ENCODE measurements around the gene SLF2. TPM values are rescaled to one million over a fixed set of nuclear protein-coding genes. Genes with fewer than 3 reads are reported as not detected.
A peak's percentile ranks its signal among the peaks of the same experiment; 100 is the strongest.

Gene SLF2
- total RNA-seq, 1 donor from 2014 or later, result 20.3 TPM

DNA sequence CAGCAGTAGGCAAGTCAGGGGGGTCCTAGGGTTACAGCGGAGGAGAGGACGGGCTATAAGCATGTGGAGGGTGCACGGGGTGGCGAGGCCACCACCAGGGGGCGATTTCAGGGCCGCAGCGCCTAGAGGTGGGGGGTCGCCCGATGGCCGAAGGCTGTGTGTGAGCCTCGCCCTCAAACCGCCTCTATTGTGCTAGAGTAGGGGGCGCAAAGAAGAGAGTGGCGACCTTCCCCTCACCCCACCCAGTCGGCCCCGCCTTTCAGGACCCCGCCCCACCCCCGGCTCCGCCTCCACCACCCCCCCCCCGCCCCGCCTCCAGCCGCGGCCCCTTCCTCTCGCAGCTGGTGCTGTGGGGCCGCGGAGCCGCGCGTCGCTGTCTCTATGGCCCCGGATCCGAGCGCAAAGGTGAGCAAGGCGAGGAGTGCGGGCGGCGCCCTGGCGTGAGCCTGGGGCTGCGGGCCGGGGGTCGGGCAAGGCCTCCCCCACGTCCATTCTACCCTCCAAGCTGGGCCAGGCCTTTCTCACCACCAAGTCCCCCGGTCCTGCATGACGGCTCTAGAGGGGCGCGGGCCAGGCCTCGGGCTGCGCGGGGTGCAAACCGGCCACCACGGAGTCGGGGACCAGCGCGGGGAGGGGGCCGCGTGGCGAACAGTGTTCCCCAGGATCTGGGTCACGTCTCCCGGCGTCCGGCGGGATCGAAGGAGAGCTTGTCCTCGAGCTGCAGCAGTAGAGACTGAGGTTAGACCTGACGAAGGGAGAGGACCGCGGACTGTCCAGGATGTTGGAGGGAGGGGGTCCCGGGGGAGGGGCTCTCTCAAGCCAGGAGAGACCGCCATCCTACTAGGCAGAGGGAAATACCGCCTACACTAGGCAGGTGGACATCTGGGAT is 56.7 kb downstream of the SLF2 start, which contains the start of gene SEMA4G:
SEMA4G (plus strand) TSS at position 318 of the 889 bp plus-strand sequence. CDS start 3,409 bp downstream, outside the sequence.
- Histone ChIP-seq H3K9ac (ENCODE audit: low read length) (peak within 1 kb of the TSS; percentile 72), H3K9me3 (ENCODE audit: insufficient read depth, low read depth, low read length) (no peaks in the 10 kb centered on the region), H3K4me2 (ENCODE audit: low read length) (peak within 1 kb of the TSS; percentile 96), H3K4me3 (ENCODE audit: insufficient read depth, low read depth, low read length) (peak within 1 kb of the TSS; percentile 72), H3K27me3 (ENCODE audit: insufficient read depth, low read length) (no peaks in the 10 kb centered on the region), H3K79me2 (ENCODE audit: insufficient read depth, low read length) (no peaks in the 10 kb centered on the region), H3K4me1 (ENCODE audit: insufficient read depth, low read length) (peaks cover 8% of the 10 kb centered on the region), H4K20me1 (ENCODE audit: insufficient read depth, low read length) (no peaks in the 10 kb centered on the region), H3K27ac (ENCODE audit: low read depth, low read length) (no peak within 1 kb of the TSS), H2AFZ (ENCODE audit: low read depth, low read length) (peak within 1 kb of the TSS; percentile 88), H3K36me3 (ENCODE audit: insufficient read depth, low read length) (peaks cover 10% of the 10 kb centered on the region)
- no peak for FAIRE-seq
- H3K4me1 Mint-ChIP-seq (ENCODE audit: low read depth, unreplicated experiment), result peaks cover 10% of the 10 kb centered on the region
- no peaks in the 10 kb centered on the region for H3K9me3 Mint-ChIP-seq (ENCODE audit: unreplicated experiment)
- DNase-seq (ENCODE audit: low read depth), result no peak
- no peaks in the 10 kb centered on the region for H3K27me3 Mint-ChIP-seq (ENCODE audit: low read depth, unreplicated experiment)
- peak within 1 kb of the TSS; percentile 80 for H3K4me3 Mint-ChIP-seq (ENCODE audit: unreplicated experiment)
- TF ChIP-seq CTCF (IDR thresholded peaks at IDR 0.05; ENCODE audit: insufficient read depth, low read depth, low read length), result peak; percentile 48
- TF ChIP-seq EZH2 (IDR thresholded peaks at IDR 0.05; ENCODE audit: insufficient read depth, low read length), result peak; percentile 42
- H3K27ac Mint-ChIP-seq (ENCODE audit: unreplicated experiment), result no peak within 1 kb of the TSS
- H3K36me3 Mint-ChIP-seq (ENCODE audit: low read depth, unreplicated experiment), result no peaks in the 10 kb centered on the region

DNA sequence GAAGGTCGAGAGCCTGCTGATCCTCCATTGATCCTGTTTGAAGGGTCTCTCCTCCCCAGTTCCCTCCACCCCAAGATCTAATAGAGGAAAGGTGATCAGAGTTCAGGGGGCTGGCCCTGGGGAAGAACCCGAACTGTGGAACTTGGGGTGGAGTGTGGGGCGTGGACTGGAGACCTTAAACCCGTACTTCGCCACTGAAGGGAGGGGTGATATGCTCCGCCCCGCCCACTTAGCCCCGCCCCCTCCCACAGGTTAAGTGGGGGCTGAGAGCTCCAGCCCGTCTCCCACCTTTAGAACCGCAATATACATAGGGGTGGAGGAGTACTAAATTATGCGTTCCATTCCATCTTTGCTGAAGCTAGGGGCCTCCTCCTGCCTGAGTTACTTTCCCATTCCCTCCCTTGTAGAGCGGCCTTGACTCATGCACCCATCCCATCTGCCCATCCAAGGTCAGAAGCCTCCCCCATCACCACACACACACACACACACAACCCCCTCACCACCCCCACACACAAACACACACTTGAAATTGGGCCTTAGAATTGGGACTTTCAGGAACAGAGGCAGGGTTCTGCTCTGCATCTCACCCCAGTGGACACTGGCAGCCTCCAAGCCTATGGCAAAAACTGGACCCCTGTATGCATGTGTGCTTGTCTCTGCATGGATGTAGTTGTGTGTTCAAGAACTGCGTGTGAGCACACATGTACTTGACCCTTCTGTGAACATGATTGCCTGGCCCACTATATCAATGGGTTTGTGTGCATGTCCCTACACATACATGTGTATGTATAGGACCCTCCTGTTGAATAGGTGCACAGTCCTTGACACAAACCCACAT is 57.5 kb downstream of the SLF2 start:
- FAIRE-seq, result no peak
- Mint-ChIP-seq H3K36me3 (ENCODE audit: low read depth, unreplicated experiment) (no peaks in the 10 kb centered on the region), H3K4me1 (ENCODE audit: low read depth, unreplicated experiment) (peaks cover 10% of the 10 kb centered on the region), H3K4me3 (ENCODE audit: unreplicated experiment) (peak overlapping the region; percentile 77), H3K27ac (ENCODE audit: unreplicated experiment) (no peak overlapping the region), H3K9me3 (ENCODE audit: unreplicated experiment) (no peaks in the 10 kb centered on the region), H3K27me3 (ENCODE audit: low read depth, unreplicated experiment) (no peaks in the 10 kb centered on the region)
- Histone ChIP-seq H3K4me3 (ENCODE audit: insufficient read depth, low read depth, low read length) (no peak overlapping the region), H3K27ac (ENCODE audit: low read depth, low read length) (no peak overlapping the region), H3K36me3 (ENCODE audit: insufficient read depth, low read length) (peaks cover 6% of the 10 kb centered on the region), H3K4me2 (ENCODE audit: low read length) (peak overlapping the region; percentile 96), H2AFZ (ENCODE audit: low read depth, low read length) (peak overlapping the region; percentile 88), H3K9me3 (ENCODE audit: insufficient read depth, low read depth, low read length) (no peaks in the 10 kb centered on the region), H3K79me2 (ENCODE audit: insufficient read depth, low read length) (no peaks in the 10 kb centered on the region), H3K4me1 (ENCODE audit: insufficient read depth, low read length) (peaks cover 8% of the 10 kb centered on the region), H3K9ac (ENCODE audit: low read length) (peak overlapping the region; percentile 72), H3K27me3 (ENCODE audit: insufficient read depth, low read length) (no peaks in the 10 kb centered on the region), H4K20me1 (ENCODE audit: insufficient read depth, low read length) (no peaks in the 10 kb centered on the region)
- TF ChIP-seq CTCF (IDR thresholded peaks at IDR 0.05; ENCODE audit: insufficient read depth, low read depth, low read length) (no peak), EZH2 (IDR thresholded peaks at IDR 0.05; ENCODE audit: insufficient read depth, low read length) (no peak)
- DNase-seq (ENCODE audit: low read depth), result no peak
